OCI-LY7 (cell line): ENCODE results near the gene RPL36.

Experiments used
- EZH2phosphoT487 ChIP-seq: fragments of 200-600 bp; sonication (generic); IDR thresholded peaks from 2 replicates; pipeline ENCODE4 v1.6.1; 2018; ENCODE audit warnings: low read depth, borderline replicate concordance, mild to moderate bottlenecking, mixed run types, antibody characterized with exemption, low read length, moderate library complexity, mixed read lengths
- TF ChIP-seq, protein P1 (sequence below): fragments of 200-600 bp; sonication (generic); conservative IDR thresholded peaks from 2 replicates; pipeline ENCODE4 v1.5.1; 2014; ENCODE audit warnings: mild to moderate bottlenecking, antibody characterized with exemption, low read length, moderate library complexity, mixed read lengths

DNA sequence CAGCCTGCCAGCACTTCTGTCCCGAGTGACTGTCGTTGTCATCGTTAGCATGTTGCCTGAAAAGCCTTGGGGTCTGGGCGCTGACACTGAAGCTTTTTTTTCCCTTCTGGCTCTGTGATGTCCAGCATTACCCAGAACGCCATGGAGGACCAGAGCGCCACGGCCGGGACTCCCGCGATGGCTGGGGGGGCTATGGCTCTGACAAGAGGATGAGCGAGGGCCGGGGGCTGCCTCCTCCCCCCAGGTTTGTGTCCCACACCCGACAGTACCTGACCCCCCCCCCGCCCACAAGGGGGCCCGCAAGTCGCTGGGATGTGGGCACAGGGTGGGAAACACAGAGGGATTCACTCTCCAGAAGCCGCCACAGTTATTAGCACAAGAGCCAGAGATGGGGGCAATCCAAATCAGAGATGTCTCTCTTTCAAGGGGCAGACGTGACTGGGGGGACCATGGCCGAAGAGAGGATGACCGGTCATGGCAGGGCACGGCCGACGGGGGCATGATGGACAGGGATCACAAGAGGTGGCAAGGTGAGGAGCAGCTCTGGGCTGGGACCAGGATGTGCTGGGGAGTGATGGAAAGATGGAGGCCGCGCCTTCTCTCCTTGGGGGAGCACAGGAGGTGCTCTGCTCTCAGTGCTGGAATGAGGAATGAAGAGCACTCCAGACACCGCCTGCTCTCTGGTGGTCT lies 23.0 kb upstream of the RPL36 start:
- TF ChIP-seq, protein P1, sequence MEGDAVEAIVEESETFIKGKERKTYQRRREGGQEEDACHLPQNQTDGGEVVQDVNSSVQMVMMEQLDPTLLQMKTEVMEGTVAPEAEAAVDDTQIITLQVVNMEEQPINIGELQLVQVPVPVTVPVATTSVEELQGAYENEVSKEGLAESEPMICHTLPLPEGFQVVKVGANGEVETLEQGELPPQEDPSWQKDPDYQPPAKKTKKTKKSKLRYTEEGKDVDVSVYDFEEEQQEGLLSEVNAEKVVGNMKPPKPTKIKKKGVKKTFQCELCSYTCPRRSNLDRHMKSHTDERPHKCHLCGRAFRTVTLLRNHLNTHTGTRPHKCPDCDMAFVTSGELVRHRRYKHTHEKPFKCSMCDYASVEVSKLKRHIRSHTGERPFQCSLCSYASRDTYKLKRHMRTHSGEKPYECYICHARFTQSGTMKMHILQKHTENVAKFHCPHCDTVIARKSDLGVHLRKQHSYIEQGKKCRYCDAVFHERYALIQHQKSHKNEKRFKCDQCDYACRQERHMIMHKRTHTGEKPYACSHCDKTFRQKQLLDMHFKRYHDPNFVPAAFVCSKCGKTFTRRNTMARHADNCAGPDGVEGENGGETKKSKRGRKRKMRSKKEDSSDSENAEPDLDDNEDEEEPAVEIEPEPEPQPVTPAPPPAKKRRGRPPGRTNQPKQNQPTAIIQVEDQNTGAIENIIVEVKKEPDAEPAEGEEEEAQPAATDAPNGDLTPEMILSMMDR = no peak
- TF ChIP-seq EZH2phosphoT487 = no peak
